Vagina (tissue), 2 donors: ENCODE results near the gene PPDPF. TPM values are rescaled to one million over a fixed set of nuclear protein-coding genes. Genes with fewer than 3 reads are reported as not detected.

Experiments used
- DNase-seq, 2 donors: peaks; one replicate each; pipeline ENCODE4 v3.0.0-alpha.2; 2017; ENCODE audit errors: extremely low spot score in 2 of 2
- H3K27ac ChIP-seq: fragments of 200-600 bp; sonication (generic); one replicate; pipeline ENCODE4 v1.5.1; 2019
- H3K27me3 ChIP-seq: fragments of 200-600 bp; sonication (generic); one replicate; pipeline ENCODE4 v1.5.1; 2019
- H3K36me3 ChIP-seq, 2 donors: fragments of 200-600 bp; sonication (generic); one replicate each; pipeline ENCODE4 v1.5.1; 2017 to 2019
- H3K4me1 ChIP-seq: fragments of 200-600 bp; sonication (generic); one replicate; pipeline ENCODE4 v1.5.1; 2019
- H3K4me3 ChIP-seq, 2 donors: fragments of 200-600 bp; sonication (generic); 1 replicate in 1 of 2; 2 replicates in 1 of 2; pipeline ENCODE4 v1.5.1; 2016 to 2019
- H3K9me3 ChIP-seq: fragments of 200-600 bp; sonication (generic); one replicate; pipeline ENCODE4 v1.5.1; 2019
- POLR2A ChIP-seq, 2 donors: fragments of 450-650 bp; IDR thresholded peaks; one replicate each; pipeline ENCODE4 v1.6.1; 2017; ENCODE audit warnings: antibody characterized with exemption in 2 of 2, mild to moderate bottlenecking in 2 of 2, moderate library complexity in 2 of 2
- POLR2AphosphoS5 ChIP-seq, 2 donors: sonication (generic); formaldehyde crosslinking; IDR thresholded peaks; one replicate each; pipeline ENCODE4 v1.9.0; 2017; ENCODE audit warnings: antibody characterized with exemption in 2 of 2, mild to moderate bottlenecking in 2 of 2, low read depth in 1 of 2; ENCODE audit not compliant: insufficient read depth in 1 of 2
- intact Hi-C: fragments of 100-400 bp; cut with DNase I; formaldehyde crosslinking; loops from one replicate; pipeline ENCODE4 v1.15.1; 2023
- total RNA-seq: library from RNA; depleted of rRNA; stranded (reverse); fragments of >200 nt; gene quantifications from one replicate; pipeline ENCODE4 v1.2.3, GENCODE V29; 2016
- TF ChIP-seq, protein P1 (sequence below), 3 experiments: fragments of 450-650 bp in 2 of 3; fragments of 200-600 bp in 1 of 3; sonication (generic) in 1 of 3; IDR thresholded peaks; one replicate each; pipeline ENCODE4 v1.5.1; 2017 to 2019; ENCODE audit warnings: antibody characterized with exemption in 3 of 3, mild to moderate bottlenecking in 2 of 3, moderate library complexity in 2 of 3

PPDPF gene
- total RNA-seq, 1 donor from 2014 or later, result 198 TPM

DNA sequence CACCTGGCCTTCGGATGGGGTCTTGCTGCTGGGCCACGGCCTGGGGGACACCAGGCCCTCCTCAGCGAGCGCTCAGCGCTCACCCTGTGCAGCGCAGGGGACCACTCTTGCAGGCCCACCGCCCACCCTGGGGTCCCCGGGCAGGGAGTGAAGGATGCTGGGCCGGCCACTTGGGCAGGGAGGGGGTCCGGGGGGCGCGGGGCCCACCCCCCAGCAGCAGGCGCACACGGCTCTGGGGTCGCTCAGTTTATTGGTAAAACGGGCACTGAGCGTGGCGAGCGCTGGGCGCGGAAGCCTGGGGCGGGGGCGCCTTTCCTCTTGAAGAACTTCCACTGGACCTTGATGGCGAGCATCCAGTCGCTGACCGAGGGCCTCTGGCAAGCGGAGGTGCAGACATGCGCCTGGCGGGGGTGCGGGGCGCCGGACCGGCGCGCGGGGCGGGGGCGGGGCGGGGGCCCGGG lies 32.8 kb upstream of the PPDPF start:
- H3K4me3 ChIP-seq, result no peak overlapping the region
- peaks cover 9% of the 10 kb centered on the region for H3K27me3 ChIP-seq
- H3K27ac ChIP-seq, result no peak overlapping the region
- TF ChIP-seq POLR2A (IDR thresholded peaks at IDR 0.05) (no peak), POLR2AphosphoS5 (IDR thresholded peaks at IDR 0.05; ENCODE audit: insufficient read depth in 1 of 2, low read depth in 1 of 2) (no peak)
- TF ChIP-seq, protein P1, sequence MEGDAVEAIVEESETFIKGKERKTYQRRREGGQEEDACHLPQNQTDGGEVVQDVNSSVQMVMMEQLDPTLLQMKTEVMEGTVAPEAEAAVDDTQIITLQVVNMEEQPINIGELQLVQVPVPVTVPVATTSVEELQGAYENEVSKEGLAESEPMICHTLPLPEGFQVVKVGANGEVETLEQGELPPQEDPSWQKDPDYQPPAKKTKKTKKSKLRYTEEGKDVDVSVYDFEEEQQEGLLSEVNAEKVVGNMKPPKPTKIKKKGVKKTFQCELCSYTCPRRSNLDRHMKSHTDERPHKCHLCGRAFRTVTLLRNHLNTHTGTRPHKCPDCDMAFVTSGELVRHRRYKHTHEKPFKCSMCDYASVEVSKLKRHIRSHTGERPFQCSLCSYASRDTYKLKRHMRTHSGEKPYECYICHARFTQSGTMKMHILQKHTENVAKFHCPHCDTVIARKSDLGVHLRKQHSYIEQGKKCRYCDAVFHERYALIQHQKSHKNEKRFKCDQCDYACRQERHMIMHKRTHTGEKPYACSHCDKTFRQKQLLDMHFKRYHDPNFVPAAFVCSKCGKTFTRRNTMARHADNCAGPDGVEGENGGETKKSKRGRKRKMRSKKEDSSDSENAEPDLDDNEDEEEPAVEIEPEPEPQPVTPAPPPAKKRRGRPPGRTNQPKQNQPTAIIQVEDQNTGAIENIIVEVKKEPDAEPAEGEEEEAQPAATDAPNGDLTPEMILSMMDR (IDR thresholded peaks at IDR 0.05), result no peak
- no peaks in the 10 kb centered on the region for H3K4me1 ChIP-seq
- no peaks in the 10 kb centered on the region for H3K9me3 ChIP-seq
- no peaks in the 10 kb centered on the region for H3K36me3 ChIP-seq
- intact Hi-C loops, result no loop called here
- no peak for DNase-seq

DNA sequence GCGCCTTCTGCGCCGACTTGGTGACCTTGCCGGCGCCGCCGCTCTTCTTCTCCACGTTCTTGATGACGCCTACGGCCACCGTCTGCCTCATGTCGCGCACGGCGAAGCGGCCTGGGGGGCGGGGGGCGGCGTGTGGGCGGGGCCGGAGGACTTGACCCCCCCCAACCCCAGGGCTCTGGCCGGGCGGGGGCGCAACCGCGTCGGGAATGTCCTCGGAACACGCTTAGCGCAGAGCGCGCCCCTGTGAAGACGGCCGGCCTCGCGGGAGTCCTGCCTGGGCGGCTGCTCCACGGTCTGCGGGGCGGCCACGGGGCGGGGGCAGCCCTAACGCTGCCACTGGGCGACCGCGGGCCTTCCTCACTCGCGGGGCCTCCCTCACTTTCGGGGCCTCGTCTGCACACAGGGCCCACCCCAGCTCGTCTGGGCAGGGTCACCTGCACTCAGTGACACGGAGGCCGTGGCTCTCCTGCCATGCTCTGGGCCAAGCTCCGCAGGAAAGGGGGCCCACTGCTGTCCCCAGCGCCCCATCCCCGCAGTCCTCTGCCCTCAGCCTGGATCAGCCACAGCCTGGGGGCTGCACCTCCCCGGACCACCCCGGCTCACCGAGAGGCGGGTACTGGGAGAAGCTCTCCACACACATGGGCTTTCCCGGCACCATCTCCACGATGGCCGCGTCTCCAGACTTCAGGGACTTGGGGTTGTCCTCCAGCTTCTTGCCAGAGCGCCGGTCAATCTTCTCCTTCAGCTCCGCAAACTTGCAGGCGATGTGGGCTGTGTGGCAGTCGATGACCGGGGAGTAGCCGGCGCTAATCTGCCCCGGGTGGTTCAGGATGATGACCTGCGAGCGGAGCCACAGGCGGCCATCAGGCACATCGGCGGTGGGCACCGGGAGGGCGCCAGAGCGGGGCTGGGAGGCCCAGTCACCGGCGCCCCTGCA lies 32.0 kb upstream of the PPDPF start:
- intact Hi-C loops, result no loop called here
- H3K9me3 ChIP-seq, result no peaks in the 10 kb centered on the region
- no peak overlapping the region for H3K4me3 ChIP-seq
- no peak overlapping the region for H3K27ac ChIP-seq
- H3K36me3 ChIP-seq, result no peaks in the 10 kb centered on the region
- no peaks in the 10 kb centered on the region for H3K4me1 ChIP-seq
- TF ChIP-seq, protein P1 (IDR thresholded peaks at IDR 0.05), result no peak
- no peak for TF ChIP-seq POLR2AphosphoS5 (IDR thresholded peaks at IDR 0.05; ENCODE audit: insufficient read depth in 1 of 2, low read depth in 1 of 2)
- no peak for TF ChIP-seq POLR2A (IDR thresholded peaks at IDR 0.05)
- H3K27me3 ChIP-seq, result peaks cover 9% of the 10 kb centered on the region
- no peak for DNase-seq

DNA sequence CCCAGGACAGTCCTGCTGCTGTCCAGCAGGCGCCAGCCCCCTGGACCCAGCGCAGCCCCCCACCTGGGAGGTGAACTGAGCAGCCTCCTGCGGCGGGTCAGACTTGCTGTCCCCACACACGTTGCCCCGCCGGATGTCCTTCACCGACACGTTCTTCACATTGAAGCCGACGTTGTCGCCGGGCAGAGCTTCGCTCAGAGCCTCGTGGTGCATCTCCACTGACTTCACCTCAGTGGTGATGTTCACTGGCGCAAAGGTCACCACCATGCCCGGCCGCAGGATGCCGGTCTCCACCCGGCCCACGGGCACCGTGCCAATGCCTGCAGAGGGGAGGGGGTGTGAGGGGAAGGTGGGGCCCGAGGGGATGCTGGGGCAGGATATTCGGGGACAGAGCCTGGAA lies 30.1 kb upstream of the PPDPF start:
- TF ChIP-seq, protein P1 (IDR thresholded peaks at IDR 0.05), result no peak
- no peak for TF ChIP-seq POLR2AphosphoS5 (IDR thresholded peaks at IDR 0.05; ENCODE audit: insufficient read depth in 1 of 2, low read depth in 1 of 2)
- no peak for TF ChIP-seq POLR2A (IDR thresholded peaks at IDR 0.05)
- intact Hi-C loops, result no loop called here
- Histone ChIP-seq H3K4me3 (no peak overlapping the region), H3K4me1 (no peaks in the 10 kb centered on the region), H3K36me3 (no peaks in the 10 kb centered on the region), H3K27ac (no peak overlapping the region), H3K9me3 (no peaks in the 10 kb centered on the region), H3K27me3 (peaks cover 9% of the 10 kb centered on the region)
- DNase-seq, result no peak

DNA sequence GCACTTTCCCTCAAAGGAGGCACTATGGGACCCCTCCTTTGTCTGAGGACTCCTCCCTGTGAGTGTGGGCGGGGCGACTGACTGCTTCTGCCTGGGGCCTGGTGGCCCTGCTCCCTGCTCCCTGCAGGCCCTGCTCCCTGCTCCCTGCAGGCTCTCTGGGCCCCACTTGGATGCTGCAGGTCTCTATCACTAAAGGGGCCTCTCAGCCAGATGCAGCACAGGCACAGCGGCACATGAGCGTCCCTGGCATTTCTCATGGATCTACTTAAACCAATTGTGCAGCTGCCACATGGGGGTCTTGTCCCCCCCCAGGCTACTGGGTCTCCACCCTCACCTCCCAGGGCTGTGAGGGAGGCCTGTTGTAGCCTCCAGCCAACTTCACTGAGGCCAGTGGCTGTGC lies 29.5 kb upstream of the PPDPF start:
- H3K27me3 ChIP-seq, result peaks cover 9% of the 10 kb centered on the region
- H3K4me1 ChIP-seq, result no peaks in the 10 kb centered on the region
- no peaks in the 10 kb centered on the region for H3K36me3 ChIP-seq
- DNase-seq, result no peak
- H3K9me3 ChIP-seq, result no peaks in the 10 kb centered on the region
- intact Hi-C loops, result no loop called here
- TF ChIP-seq POLR2AphosphoS5 (IDR thresholded peaks at IDR 0.05; ENCODE audit: insufficient read depth in 1 of 2, low read depth in 1 of 2), result no peak
- TF ChIP-seq POLR2A (IDR thresholded peaks at IDR 0.05), result no peak
- TF ChIP-seq, protein P1 (IDR thresholded peaks at IDR 0.05), result no peak
- no peak overlapping the region for H3K4me3 ChIP-seq
- no peak overlapping the region for H3K27ac ChIP-seq
